Mesodermal cell (in vitro differentiated cells): ENCODE data around the gene RPS24.

Source experiments
- H3K27ac ChIP-seq: 2 replicates; pipeline ENCODE4 v1.7.0; 2013; ENCODE audit warnings: mild to moderate bottlenecking, low read depth, low read length, moderate library complexity; ENCODE audit not compliant: severe bottlenecking
- H3K36me3 ChIP-seq: 2 replicates; pipeline ENCODE4 v1.7.1; 2013; ENCODE audit warnings: mild to moderate bottlenecking, low read length, moderate library complexity; ENCODE audit not compliant: control insufficient read depth, insufficient read depth
- H3K4me1 ChIP-seq: one replicate; pipeline ENCODE4 v1.7.1; 2013; ENCODE audit warnings: mild to moderate bottlenecking, low read length; ENCODE audit not compliant: insufficient read depth, control insufficient read depth, poor library complexity, severe bottlenecking
- H3K4me3 ChIP-seq: 2 replicates; pipeline ENCODE4 v1.7.0; 2013; ENCODE audit warnings: low read length, control low read depth, mild to moderate bottlenecking; ENCODE audit not compliant: insufficient read depth, poor library complexity, severe bottlenecking; ENCODE audit errors: extremely low read depth
- H3K9me3 ChIP-seq: 2 replicates; pipeline ENCODE4 v1.7.1; 2013; ENCODE audit warnings: mild to moderate bottlenecking, low read length, moderate library complexity; ENCODE audit not compliant: control insufficient read depth
- WGBS, 2 experiments: methylation state at CpG; one replicate each; pipeline ENCODE4 v1.1.5; 2013; ENCODE audit warnings: missing lambda C conversion rate in 2 of 2; ENCODE audit not compliant: insufficient coverage in 2 of 2; 5-methylcytosine and 5-hydroxymethylcytosine counted together

Gene RPS24

DNA sequence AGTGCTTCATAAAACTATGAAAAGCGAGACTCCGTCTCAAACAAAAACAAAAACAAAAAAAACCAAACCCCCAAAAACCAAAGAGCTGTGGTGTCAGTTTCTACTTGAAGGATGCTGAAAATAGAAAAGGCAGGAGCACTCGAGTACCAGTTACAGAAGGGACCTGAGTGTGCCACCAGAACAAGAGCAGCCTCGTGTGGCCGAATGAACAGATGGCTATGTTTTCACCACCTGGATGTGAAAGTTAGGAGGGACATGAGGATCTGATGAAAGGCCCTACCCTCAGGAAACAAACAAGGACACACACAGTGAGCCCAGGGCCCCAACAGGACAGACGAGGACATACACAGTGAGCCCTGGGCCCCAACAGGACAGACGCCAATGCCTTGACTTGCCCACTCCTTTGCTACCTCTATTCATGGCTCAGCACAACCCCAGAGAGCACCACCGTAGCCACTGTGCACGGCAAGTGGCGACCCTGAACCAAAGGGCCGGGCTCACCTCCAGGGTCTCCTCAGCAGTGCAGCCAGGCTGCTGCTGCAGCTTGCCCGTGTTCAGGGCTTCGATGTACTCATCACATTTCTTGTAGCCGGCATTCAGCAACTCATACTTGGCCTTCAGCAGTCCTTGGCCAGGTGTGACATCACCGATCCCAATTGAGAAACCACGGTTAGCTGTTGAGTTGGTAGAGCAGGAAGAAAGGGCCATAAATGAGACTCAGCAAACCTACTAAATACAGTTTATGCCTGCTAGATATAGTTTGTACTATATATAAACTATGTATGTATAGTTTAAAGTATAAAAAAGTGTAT, 29.2 kb upstream of the RPS24 start:
- H3K36me3 ChIP-seq, result peaks cover 94% of the 10 kb centered on the region
- no peak overlapping the region for H3K27ac ChIP-seq
- WGBS, 2 experiments, result 94 to 96% methylated on average over 10 to 11 of the region's 16 CpGs
- no peaks in the 10 kb centered on the region for H3K4me1 ChIP-seq
- no peak overlapping the region for H3K4me3 ChIP-seq
- no peaks in the 10 kb centered on the region for H3K9me3 ChIP-seq

DNA sequence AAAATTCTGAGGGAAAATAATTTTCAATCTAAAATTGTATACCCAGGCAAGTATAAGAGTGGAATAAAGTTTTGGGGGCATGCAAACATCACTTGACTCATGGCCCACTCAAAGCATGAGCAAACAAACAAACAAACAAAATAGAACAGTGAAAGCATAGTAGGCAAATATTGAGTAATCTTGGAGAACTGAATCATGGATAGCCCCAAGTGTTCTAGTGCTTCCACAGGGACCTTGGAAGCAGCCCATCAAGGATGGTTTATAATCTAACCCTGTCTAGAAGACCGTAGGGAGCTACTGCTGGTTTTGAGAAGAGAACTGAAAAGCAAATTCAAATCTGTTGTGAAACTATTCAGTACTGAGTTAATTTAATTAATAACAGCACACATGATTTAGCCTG, 26.5 kb upstream of the RPS24 start:
- Histone ChIP-seq H3K4me3 (no peak overlapping the region), H3K36me3 (peaks cover 93% of the 10 kb centered on the region), H3K27ac (no peak overlapping the region), H3K9me3 (no peaks in the 10 kb centered on the region), H3K4me1 (no peaks in the 10 kb centered on the region)
- WGBS, 2 experiments, result 100% methylated on average over 1 of the region's 1 CpG; no CpG with 5 or more reads in 1 of the 2 experiments

- Histone ChIP-seq H3K4me1 (no peaks in the 10 kb centered on the region), H3K36me3 (peaks cover 93% of the 10 kb centered on the region), H3K4me3 (no peak overlapping the region), H3K27ac (no peak overlapping the region), H3K9me3 (no peaks in the 10 kb centered on the region)
- WGBS, 2 experiments, result 100% methylated on average over 2 to 5 of the region's 6 CpGs
Measured at GRCh38 chr10:78009662-78010061, 24.0 kb upstream of the RPS24 start.

DNA sequence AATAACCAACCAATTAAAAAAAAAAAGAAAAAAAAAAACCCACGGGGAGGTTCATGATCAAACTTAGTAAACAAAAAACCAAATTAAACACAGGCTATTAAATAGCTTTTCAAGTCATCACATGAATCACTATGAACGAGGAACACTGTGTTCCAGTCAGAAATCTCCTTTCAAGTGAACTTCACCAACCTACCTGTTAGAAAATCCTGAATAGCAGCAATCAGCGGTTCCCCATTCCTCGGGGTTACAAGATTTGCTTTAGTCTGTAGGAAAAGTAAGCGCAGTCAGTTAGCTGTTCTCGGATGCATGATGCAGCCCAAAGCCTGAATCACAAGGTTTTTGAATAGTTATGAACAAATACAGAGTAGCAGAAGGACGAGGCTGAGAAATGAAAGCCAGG, 23.4 kb upstream of the RPS24 start:
- 87 to 96% methylated on average over 5 to 6 of the region's 7 CpGs for WGBS, 2 experiments
- Histone ChIP-seq H3K27ac (no peak overlapping the region), H3K4me1 (no peaks in the 10 kb centered on the region), H3K4me3 (no peak overlapping the region), H3K36me3 (peaks cover 93% of the 10 kb centered on the region), H3K9me3 (no peaks in the 10 kb centered on the region)

GRCh38 chr10:78011065-78011464, 22.6 kb upstream of the RPS24 start:
- Histone ChIP-seq H3K4me1 (no peaks in the 10 kb centered on the region), H3K9me3 (no peaks in the 10 kb centered on the region), H3K27ac (no peak overlapping the region), H3K4me3 (no peak overlapping the region), H3K36me3 (peaks cover 99% of the 10 kb centered on the region)
- 83 to 94% methylated on average over 1 to 3 of the region's 4 CpGs for WGBS, 2 experiments

DNA sequence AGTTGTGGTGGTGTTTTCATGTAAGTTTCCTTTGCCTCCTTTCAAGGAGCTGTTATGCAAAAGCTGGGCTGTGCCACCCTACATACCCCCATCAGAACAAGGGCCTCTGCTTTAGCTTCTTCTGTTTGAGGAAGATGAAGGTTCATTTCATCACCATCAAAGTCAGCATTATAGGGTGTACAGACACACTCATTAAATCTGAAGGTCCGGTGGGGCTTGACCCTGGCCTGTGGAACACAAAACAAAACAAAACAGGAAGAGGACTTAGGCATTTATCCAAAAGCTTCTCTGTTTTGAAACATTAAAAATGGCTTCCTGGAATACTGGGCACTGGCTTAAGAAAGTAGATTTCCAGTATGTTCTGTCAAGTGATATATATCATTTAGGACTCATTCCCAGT, 20.1 kb upstream of the RPS24 start:
- H3K4me3 ChIP-seq, result no peak overlapping the region
- 100% methylated on average over 1 of the region's 1 CpG for WGBS, 2 experiments
- no peaks in the 10 kb centered on the region for H3K9me3 ChIP-seq
- peaks cover 98% of the 10 kb centered on the region for H3K36me3 ChIP-seq
- no peaks in the 10 kb centered on the region for H3K4me1 ChIP-seq
- no peak overlapping the region for H3K27ac ChIP-seq

DNA sequence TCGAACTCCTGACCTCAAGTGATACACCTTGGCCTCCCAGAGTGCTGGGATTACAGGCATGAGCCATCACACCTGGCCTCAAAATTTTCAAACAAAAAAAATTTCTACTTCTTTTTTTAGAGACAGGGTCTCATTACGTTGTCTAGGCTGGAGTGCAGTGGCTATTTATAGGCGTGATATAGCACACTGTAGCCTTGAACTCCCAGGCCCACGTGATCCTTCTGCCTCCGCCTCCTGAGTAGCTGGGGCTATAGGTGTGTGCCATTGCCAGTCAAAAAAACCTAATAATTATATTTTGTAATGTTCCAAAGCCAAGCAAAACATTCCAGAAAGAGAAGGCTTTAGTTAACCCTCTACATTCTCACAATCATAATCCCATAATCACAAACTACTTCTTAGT, 18.1 kb upstream of the RPS24 start:
- 93 to 95% methylated on average over 3 to 4 of the region's 5 CpGs for WGBS, 2 experiments
- Histone ChIP-seq H3K4me3 (no peak overlapping the region), H3K27ac (no peak overlapping the region), H3K4me1 (no peaks in the 10 kb centered on the region), H3K9me3 (no peaks in the 10 kb centered on the region), H3K36me3 (peaks cover 97% of the 10 kb centered on the region)

GRCh38 chr10:78017856-78018255, 15.8 kb upstream of the RPS24 start:
- Histone ChIP-seq H3K36me3 (peaks cover 98% of the 10 kb centered on the region), H3K4me3 (no peak overlapping the region), H3K4me1 (no peaks in the 10 kb centered on the region), H3K9me3 (no peaks in the 10 kb centered on the region), H3K27ac (no peak overlapping the region)
- WGBS, 2 experiments, result 79 to 100% methylated on average over 1 to 3 of the region's 5 CpGs

GRCh38 chr10:78019264-78019663, 14.4 kb upstream of the RPS24 start:
- Histone ChIP-seq H3K4me1 (no peaks in the 10 kb centered on the region), H3K9me3 (no peaks in the 10 kb centered on the region), H3K36me3 (peaks cover 98% of the 10 kb centered on the region), H3K4me3 (no peak overlapping the region), H3K27ac (no peak overlapping the region)
- 84 to 96% methylated on average over 2 to 3 of the region's 3 CpGs for WGBS, 2 experiments

DNA sequence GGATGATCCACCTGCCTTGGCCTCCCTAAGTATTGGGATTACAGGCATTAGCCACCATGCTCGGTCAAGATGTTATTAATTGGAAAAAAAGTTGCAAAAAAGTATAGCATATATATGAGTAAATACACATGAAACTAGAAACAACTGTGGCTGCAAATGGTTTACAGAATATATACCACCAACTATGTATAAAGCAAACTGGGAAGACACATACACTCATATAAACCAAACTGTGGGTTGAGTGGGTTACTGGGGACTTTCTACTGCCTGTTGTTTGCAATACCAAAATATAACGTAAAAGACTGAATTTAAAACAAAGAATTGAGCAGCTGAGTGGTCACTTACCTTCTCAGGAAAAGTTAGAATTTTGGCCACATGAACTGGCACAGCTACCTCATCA, 12.5 kb upstream of the RPS24 start:
- Histone ChIP-seq H3K27ac (no peak overlapping the region), H3K9me3 (no peaks in the 10 kb centered on the region), H3K4me3 (no peak overlapping the region), H3K4me1 (no peaks in the 10 kb centered on the region), H3K36me3 (peaks cover 98% of the 10 kb centered on the region)
- WGBS, 2 experiments, result 100% methylated on average over 1 of the region's 2 CpGs

GRCh38 chr10:78023741-78024140, 9.9 kb upstream of the RPS24 start:
- H3K9me3 ChIP-seq, result no peaks in the 10 kb centered on the region
- WGBS, 2 experiments, result 86 to 100% methylated on average over 1 to 2 of the region's 3 CpGs
- H3K4me1 ChIP-seq, result peaks cover 2% of the 10 kb centered on the region
- H3K27ac ChIP-seq, result no peak overlapping the region
- H3K36me3 ChIP-seq, result peaks cover 90% of the 10 kb centered on the region
- no peak overlapping the region for H3K4me3 ChIP-seq
